WTC11 (cell line): ENCODE results near the gene ZNF423. TPM values are rescaled to one million over a fixed set of nuclear protein-coding genes. Genes with fewer than 3 reads are reported as not detected.

Experiments used
- ATAC-seq: fragments of 200-7000 bp; cut with Tn5 transposase; 2 replicates; pipeline ENCODE4 v1.10.0; 2021; ENCODE audit warnings: mild to moderate bottlenecking, moderate library complexity
- CTCF ChIA-PET: fragments of 300-600 bp; sonication (Branson Sonifier 250); formaldehyde crosslinking; loops from one replicate; lab custom pipeline; 2021; ENCODE audit warnings: antibody characterized with exemption; lab: Charles Lee
- POLR2A ChIA-PET: fragments of 350-600 bp; sonication (Branson Sonifier 250); formaldehyde crosslinking; loops from one replicate; lab custom pipeline; 2021; ENCODE audit warnings: antibody characterized with exemption; lab: Charles Lee
- DNase-seq: peaks from one replicate; pipeline ENCODE4 v3.0.0; 2021; ENCODE audit warnings: low spot score
- H3K27ac Mint-ChIP-seq: 2 replicates; pipeline ENCODE4 v1.8.0; 2021; ENCODE audit warnings: mixed read lengths
- H3K27me3 Mint-ChIP-seq: 2 replicates; pipeline ENCODE4 v1.8.0; 2021; ENCODE audit warnings: low read depth, mild to moderate bottlenecking, moderate library complexity, mixed read lengths
- H3K36me3 Mint-ChIP-seq: 2 replicates; pipeline ENCODE4 v1.8.0; 2021; ENCODE audit warnings: mixed read lengths
- H3K4me1 Mint-ChIP-seq: 2 replicates; pipeline ENCODE4 v1.8.0; 2022; ENCODE audit warnings: mixed read lengths
- H3K4me3 Mint-ChIP-seq: 2 replicates; pipeline ENCODE4 v1.8.0; 2021; ENCODE audit warnings: mild to moderate bottlenecking, moderate library complexity, mixed read lengths
- H3K9me3 Mint-ChIP-seq: 2 replicates; pipeline ENCODE4 v1.8.0; 2021; ENCODE audit warnings: mixed read lengths
- ATF2 ChIP-seq: sonication (generic); formaldehyde crosslinking; IDR thresholded peaks from 2 replicates; pipeline ENCODE4 v1.8.1; 2022; ENCODE audit warnings: low read depth, missing genetic modification reagents, borderline replicate concordance
- CBFB ChIP-seq: sonication (generic); formaldehyde crosslinking; IDR thresholded peaks from 2 replicates; pipeline ENCODE4 v1.8.1; 2022; ENCODE audit warnings: mild to moderate bottlenecking, low read depth, missing genetic modification reagents
- CDX4 ChIP-seq: fragments of 250-450 bp; sonication (Bioruptor Pico); IDR thresholded peaks from 2 replicates; pipeline ENCODE4 v1.9.0; 2021; ENCODE audit warnings: moderate library complexity, mild to moderate bottlenecking, inconsistent platforms, borderline replicate concordance
- E2F1 ChIP-seq: sonication (generic); formaldehyde crosslinking; IDR thresholded peaks from 2 replicates; pipeline ENCODE4 v1.8.0; 2022; ENCODE audit warnings: mild to moderate bottlenecking, missing genetic modification reagents
- ELF4 ChIP-seq: sonication (generic); formaldehyde crosslinking; IDR thresholded peaks from 2 replicates; pipeline ENCODE4 v1.8.1; 2022; ENCODE audit warnings: low read depth, mild to moderate bottlenecking, moderate library complexity, missing genetic modification reagents
- ETV6 ChIP-seq: sonication (generic); formaldehyde crosslinking; IDR thresholded peaks from 2 replicates; pipeline ENCODE4 v1.8.1; 2022; ENCODE audit warnings: mild to moderate bottlenecking, missing genetic modification reagents
- GRHL2 ChIP-seq: fragments of 250-450 bp; sonication (Bioruptor Pico); IDR thresholded peaks from 2 replicates; pipeline ENCODE4 v1.8.0; 2022; ENCODE audit warnings: mild to moderate bottlenecking, moderate library complexity; ENCODE audit not compliant: insufficient replicate concordance, severe bottlenecking
- JUN ChIP-seq: sonication (generic); formaldehyde crosslinking; IDR thresholded peaks from 2 replicates; pipeline ENCODE4 v1.8.0; 2023; ENCODE audit warnings: mild to moderate bottlenecking, missing genetic modification reagents
- MXD4 ChIP-seq: fragments of 250-450 bp; sonication (Bioruptor Pico); IDR thresholded peaks from 2 replicates; pipeline ENCODE4 v1.8.0; 2021; ENCODE audit warnings: mild to moderate bottlenecking, moderate library complexity, borderline replicate concordance
- PREB ChIP-seq: sonication (generic); formaldehyde crosslinking; IDR thresholded peaks from 2 replicates; pipeline ENCODE4 v1.8.1; 2022; ENCODE audit warnings: mild to moderate bottlenecking, missing genetic modification reagents, moderate library complexity, borderline replicate concordance
- PRRX2 ChIP-seq: fragments of 250-450 bp; sonication (Bioruptor Pico); IDR thresholded peaks from 2 replicates; pipeline ENCODE4 v1.8.0; 2021; ENCODE audit warnings: mild to moderate bottlenecking
- SMAD3 ChIP-seq: sonication (generic); formaldehyde crosslinking; IDR thresholded peaks from 2 replicates; pipeline ENCODE4 v1.8.0; 2022; ENCODE audit warnings: missing genetic modification reagents, mild to moderate bottlenecking, borderline replicate concordance
- TCF7 ChIP-seq: sonication (generic); formaldehyde crosslinking; IDR thresholded peaks from 2 replicates; pipeline ENCODE4 v1.8.0; 2022; ENCODE audit warnings: mild to moderate bottlenecking, low read depth, missing genetic modification reagents, moderate library complexity
- TEAD1 ChIP-seq: sonication (generic); formaldehyde crosslinking; IDR thresholded peaks from 2 replicates; pipeline ENCODE4 v1.8.0; 2022; ENCODE audit warnings: mild to moderate bottlenecking, missing genetic modification reagents
- USF2 ChIP-seq: sonication (generic); formaldehyde crosslinking; IDR thresholded peaks from 2 replicates; pipeline ENCODE4 v1.8.1; 2023; ENCODE audit warnings: mild to moderate bottlenecking, missing genetic modification reagents, moderate library complexity
- ZNF219 ChIP-seq: sonication (generic); formaldehyde crosslinking; IDR thresholded peaks from 2 replicates; pipeline ENCODE4 v1.8.0; 2023; ENCODE audit warnings: missing genetic modification reagents, mild to moderate bottlenecking, borderline replicate concordance
- ZNF232 ChIP-seq: sonication (generic); formaldehyde crosslinking; IDR thresholded peaks from 2 replicates; pipeline ENCODE4 v1.8.0; 2022; ENCODE audit warnings: mild to moderate bottlenecking, missing genetic modification reagents
- ZNF423 ChIP-seq: fragments of 250-450 bp; sonication (Bioruptor Pico); IDR thresholded peaks from 2 replicates; pipeline ENCODE4 v2.1.2; 2022; ENCODE audit warnings: mild to moderate bottlenecking, moderate library complexity
- ZNF512 ChIP-seq: sonication (generic); formaldehyde crosslinking; IDR thresholded peaks from 2 replicates; pipeline ENCODE4 v1.8.1; 2022; ENCODE audit warnings: missing genetic modification reagents, borderline replicate concordance
- ZNF671 ChIP-seq: fragments of 250-450 bp; sonication (Bioruptor Pico); IDR thresholded peaks from 2 replicates; pipeline ENCODE4 v1.8.0; 2021; ENCODE audit warnings: mild to moderate bottlenecking
- total RNA-seq: library from RNA; stranded (reverse); gene quantifications from 3 replicates; pipeline ENCODE4 v1.2.3, GENCODE V29; 2021

Gene ZNF423
- total RNA-seq, 1 experiment from 2014 or later: 38.8 TPM

- Mint-ChIP-seq H3K27ac (peak overlapping the region; percentile 45; the same call in 1 of the 2 replicates), H3K4me1 (no peaks in the 10 kb centered on the region), H3K27me3 (no peaks in the 10 kb centered on the region), H3K9me3 (no peaks in the 10 kb centered on the region), H3K36me3 (no peaks in the 10 kb centered on the region; the same call in 1 of the 2 replicates), H3K4me3 (no peak overlapping the region)
- ChIA-PET POLR2A (interaction anchor here (0.6 kb wide), 1 partner anchor 294 kb away, joined by 3 read pairs; no protein-coding TSS in a partner anchor), CTCF (interaction anchor here (0.9 to 1.2 kb wide), 4 partner anchors 75 to 190 kb away, joined by 3 to 7 read pairs (median 3); no protein-coding TSS in a partner anchor)
- ATAC-seq: no peak
- DNase-seq: no peak
- TF ChIP-seq PRRX2 (CRISPR knock-in tag) (no peak), ELF4 (no peak)
Observed at GRCh38 chr16:49514073-49514980, 341.6 kb downstream of the ZNF423 start.

- POLR2A ChIA-PET: no interaction called here
- Mint-ChIP-seq H3K4me3 (no peak overlapping the region), H3K4me1 (no peaks in the 10 kb centered on the region), H3K27me3 (no peaks in the 10 kb centered on the region), H3K36me3 (no peaks in the 10 kb centered on the region; the same call in 1 of the 2 replicates)
- ATAC-seq: peak; percentile 93
- CTCF ChIA-PET: interaction anchor here (0.6 kb wide), 1 partner anchor 44 kb away, joined by 3 read pairs; no protein-coding TSS in a partner anchor
- peak; percentile 58 for DNase-seq
- TF ChIP-seq ZNF232 (CRISPR knock-in tag): no peak
- TF ChIP-seq SMAD3 (CRISPR knock-in tag): no peak
- no peak for TF ChIP-seq USF2 (CRISPR knock-in tag)
- TF ChIP-seq MXD4: no peak
- no peak for TF ChIP-seq ZNF219 (CRISPR knock-in tag)
- no peak for TF ChIP-seq TEAD1 (CRISPR knock-in tag)
- no peak for TF ChIP-seq ZNF423 (CRISPR knock-in tag)
- no peak for TF ChIP-seq ETV6 (CRISPR knock-in tag)
- TF ChIP-seq TCF7 (CRISPR knock-in tag): no peak
- TF ChIP-seq CBFB: no peak
- TF ChIP-seq CDX4 (CRISPR knock-in tag): no peak
- no peak for TF ChIP-seq JUN
- TF ChIP-seq ZNF512 (CRISPR knock-in tag): no peak
- TF ChIP-seq, all 79 proteins: peak for 0
- Mint-ChIP-seq H3K27ac (no peak overlapping the region), H3K9me3 (no peaks in the 10 kb centered on the region)
Observed at GRCh38 chr16:49513040-49513439, 342.9 kb downstream of the ZNF423 start.

GRCh38 chr16:49510654-49511305, 345.1 kb downstream of the ZNF423 start:
- CTCF ChIA-PET: interaction anchor here (0.7 kb wide), 1 partner anchor 910 kb away, joined by 4 read pairs; no protein-coding TSS in a partner anchor
- H3K27ac Mint-ChIP-seq: no peak overlapping the region; the same call in 1 of the 2 replicates
- no peaks in the 10 kb centered on the region for H3K27me3 Mint-ChIP-seq
- POLR2A ChIA-PET: no interaction called here
- H3K36me3 Mint-ChIP-seq: peaks cover 3% of the 10 kb centered on the region; the same call in 1 of the 2 replicates
- DNase-seq (no peak), ATAC-seq (no peak)
- no peaks in the 10 kb centered on the region for H3K4me1 Mint-ChIP-seq
- H3K9me3 Mint-ChIP-seq: peaks cover 4% of the 10 kb centered on the region; the same call in 1 of the 2 replicates
- TF ChIP-seq E2F1 (CRISPR knock-in tag): no peak
- TF ChIP-seq GRHL2: no peak
- no peak for TF ChIP-seq ZNF671 (CRISPR knock-in tag)
- TF ChIP-seq PREB (CRISPR knock-in tag): no peak
- TF ChIP-seq ATF2 (CRISPR knock-in tag): no peak
- no peak for TF ChIP-seq CDX4 (CRISPR knock-in tag)
- no peak overlapping the region for H3K4me3 Mint-ChIP-seq
